IMR-90 (cell line): Measurements from ENCODE around the gene EPHA5. TPM values are rescaled to one million over a fixed set of nuclear protein-coding genes. Genes with fewer than 3 reads are reported as not detected.

Experiments used
- ATAC-seq: fragments of 200-7000 bp; cut with Tn5 transposase; 2 replicates; pipeline ENCODE4 v1.9.1; 2020; ENCODE audit warnings: low read depth, mild to moderate bottlenecking, moderate library complexity
- BruUV-seq: library from RNA; stranded (reverse); fragments of 400-500 nt; replicated peaks from 2 replicates; lab custom pipeline; 2021; lab: Mats Ljungman, UMichigan
- CTCF ChIA-PET: fragments of 300-600 bp; formaldehyde crosslinking; extraction: SDS; loops from one replicate; lab custom pipeline; 2021; ENCODE audit warnings: antibody characterized with exemption; lab: Yijun Ruan, JAX
- POLR2A ChIA-PET: fragments of 300-600 bp; sonication (Branson Sonifier 250); formaldehyde crosslinking; loops from one replicate; lab custom pipeline; 2022; ENCODE audit warnings: antibody characterized with exemption; ENCODE audit not compliant: unreplicated experiment; lab: Charles Lee
- DNase-seq: peaks from one replicate; pipeline ENCODE4 v3.0.0; 2013
- H2AFZ ChIP-seq: replicated peaks from 2 replicates; pipeline ENCODE3; 2013; ENCODE audit warnings: low read length, mild to moderate bottlenecking; ENCODE audit not compliant: poor library complexity
- H2AK5ac ChIP-seq: 2 replicates; pipeline ENCODE4 v1.6.1; 2013; ENCODE audit warnings: low read depth, low read length, inconsistent platforms
- H2AK9ac ChIP-seq: replicated peaks from 2 replicates; pipeline ENCODE3; 2013; ENCODE audit warnings: mild to moderate bottlenecking, low read depth, low read length, moderate library complexity; ENCODE audit not compliant: poor library complexity
- H2BK120ac ChIP-seq: 2 replicates; pipeline ENCODE4 v1.6.1; 2013; ENCODE audit warnings: low read depth, low read length, inconsistent platforms
- H2BK15ac ChIP-seq: 3 replicates; pipeline ENCODE4 v1.6.1; 2013; ENCODE audit warnings: low read depth, low read length, inconsistent platforms
- H2BK20ac ChIP-seq: 2 replicates; pipeline ENCODE4 v1.6.1; 2013; ENCODE audit warnings: low read depth, mild to moderate bottlenecking, inconsistent platforms, low read length, moderate library complexity
- H2BK5ac ChIP-seq: 2 replicates; pipeline ENCODE4 v1.6.1; 2013; ENCODE audit warnings: mild to moderate bottlenecking, low read depth, low read length, inconsistent platforms; ENCODE audit not compliant: poor library complexity, severe bottlenecking
- H3K14ac ChIP-seq: replicated peaks from 2 replicates; pipeline ENCODE4 v1.6.1; 2013; ENCODE audit warnings: low read depth, low read length, inconsistent platforms
- H3K18ac ChIP-seq: 2 replicates; pipeline ENCODE4 v1.6.1; 2013; ENCODE audit warnings: low read depth, low read length, control low read depth
- H3K23ac ChIP-seq: 2 replicates; pipeline ENCODE4 v1.6.1; 2013; ENCODE audit warnings: low read depth, low read length, inconsistent platforms
- H3K27ac ChIP-seq: 2 replicates; pipeline ENCODE4 v1.5.1; 2013; ENCODE audit warnings: mild to moderate bottlenecking, control low read depth, low read length; ENCODE audit not compliant: insufficient read depth
- H3K27me3 ChIP-seq: 2 replicates; pipeline ENCODE4 v1.6.1; 2013; ENCODE audit warnings: low read length; ENCODE audit not compliant: control insufficient read depth, insufficient read depth
- H3K36me3 ChIP-seq: 2 replicates; pipeline ENCODE4 v1.6.1; 2013; ENCODE audit warnings: low read length, mixed read lengths; ENCODE audit not compliant: control insufficient read depth, insufficient read depth
- H3K4ac ChIP-seq: 2 replicates; pipeline ENCODE4 v1.6.1; 2013; ENCODE audit warnings: low read depth, low read length, inconsistent platforms
- H3K4me1 ChIP-seq: 2 replicates; pipeline ENCODE4 v1.6.1; 2013; ENCODE audit warnings: low read length, mixed read lengths; ENCODE audit not compliant: control insufficient read depth, insufficient read depth
- H3K4me2 ChIP-seq: 2 replicates; pipeline ENCODE4 v1.6.1; 2013; ENCODE audit warnings: low read depth, mild to moderate bottlenecking, control low read depth, low read length, moderate library complexity
- H3K4me3 ChIP-seq: 2 replicates; pipeline ENCODE4 v1.5.1; 2013; ENCODE audit warnings: low read depth, mild to moderate bottlenecking, control low read depth, low read length, moderate library complexity; ENCODE audit not compliant: insufficient read depth
- H3K56ac ChIP-seq: 2 replicates; pipeline ENCODE4 v1.6.1; 2013; ENCODE audit warnings: low read length, inconsistent platforms; ENCODE audit not compliant: insufficient read depth; ENCODE audit errors: extremely low read depth
- H3K79me1 ChIP-seq, 2 experiments: 2 replicates each; pipeline ENCODE4 v1.6.1; 2013; ENCODE audit warnings: low read length in 2 of 2, inconsistent platforms in 1 of 2, low read depth in 1 of 2
- H3K9ac ChIP-seq: 2 replicates; pipeline ENCODE4 v1.6.1; 2013; ENCODE audit warnings: low read depth, low read length, control low read depth
- H3K9me1 ChIP-seq: 2 replicates; pipeline ENCODE4 v1.6.1; 2013; ENCODE audit warnings: low read length, inconsistent platforms; ENCODE audit not compliant: insufficient read depth
- H3K9me3 ChIP-seq: 2 replicates; pipeline ENCODE4 v1.6.1; 2013; ENCODE audit warnings: low read length; ENCODE audit not compliant: control insufficient read depth, insufficient read depth
- H4K20me1 ChIP-seq: 2 replicates; pipeline ENCODE4 v1.6.1; 2013; ENCODE audit warnings: low read length, inconsistent platforms; ENCODE audit not compliant: insufficient read depth
- H4K5ac ChIP-seq: 2 replicates; pipeline ENCODE4 v1.6.1; 2013; ENCODE audit warnings: mild to moderate bottlenecking, low read depth, low read length, control low read depth
- H4K8ac ChIP-seq, 2 experiments: 2 replicates each; pipeline ENCODE4 v1.6.1; 2013; ENCODE audit warnings: low read depth in 2 of 2, low read length in 2 of 2, control low read depth in 1 of 2, inconsistent platforms in 1 of 2
- H4K91ac ChIP-seq: 2 replicates; pipeline ENCODE4 v1.6.1; 2013; ENCODE audit warnings: low read depth, low read length, inconsistent platforms; ENCODE audit not compliant: insufficient read depth
- BHLHE40 ChIP-seq: fragments of 150-350 bp; IDR thresholded peaks from 2 replicates; pipeline ENCODE4 v1.6.1; 2016; ENCODE audit warnings: mild to moderate bottlenecking, low read depth, low read length
- CHD1 ChIP-seq: IDR thresholded peaks from 2 replicates; pipeline ENCODE4 v1.6.1; 2012; ENCODE audit warnings: low read depth, low read length, improper control_type of control experiment
- FOS ChIP-seq: fragments of 150-350 bp; IDR thresholded peaks from 2 replicates; pipeline ENCODE4 v1.6.1; 2016; ENCODE audit warnings: low read depth, low read length
- RCOR1 ChIP-seq: IDR thresholded peaks from 2 replicates; pipeline ENCODE4 v1.6.1; 2012; ENCODE audit warnings: mild to moderate bottlenecking, low read length, improper control_type of control experiment; ENCODE audit not compliant: insufficient replicate concordance
- WGBS, 2 experiments: methylation state at CpG; one replicate each; pipeline versions ENCODE4 v1.1.5 to v1.1.7; 2013; ENCODE audit warnings: missing lambda C conversion rate in 2 of 2; ENCODE audit not compliant: insufficient read length in 1 of 2; ENCODE audit errors: extremely low coverage in 2 of 2; 5-methylcytosine and 5-hydroxymethylcytosine counted together
- dilution Hi-C: fragments of 300-500 bp; cut with HindIII; formaldehyde crosslinking; loops from one replicate; pipeline ENCODE4 v1.14.3; 2018; ENCODE audit warnings: low sequenced_read_pairs; ENCODE audit not compliant: unreplicated experiment
- in situ Hi-C: fragments of 300-500 bp; cut with MboI; formaldehyde crosslinking; loops from 3 replicates; pipeline ENCODE4 v1.14.3; 2019; ENCODE audit warnings: low sequenced_read_pairs, inconsistent platforms, mixed read lengths
- intact Hi-C: fragments of 100-400 bp; cut with micrococcal nuclease; formaldehyde crosslinking; loops from 2 replicates; pipeline ENCODE4 v1.10.0; 2022
- polyA plus RNA-seq, 3 experiments: library from polyadenylated mRNA; depleted of rRNA; stranded (reverse); fragments of >200 nt; gene quantifications; 2 replicates each; pipeline ENCODE4 v1.2.3, GENCODE V29; 2012; ENCODE audit warnings: low replicate concordance in 1 of 3
- total RNA-seq: library from RNA; depleted of rRNA; stranded (reverse); fragments of >200 nt; gene quantifications from 2 replicates; pipeline ENCODE4 v1.2.3, GENCODE V29; 2012

The EPHA5 gene
- total and polyA plus RNA-seq, 2 of the 4 experiments (the other 2 are of a cell fraction), result 0.07 to 0.18 TPM

DNA sequence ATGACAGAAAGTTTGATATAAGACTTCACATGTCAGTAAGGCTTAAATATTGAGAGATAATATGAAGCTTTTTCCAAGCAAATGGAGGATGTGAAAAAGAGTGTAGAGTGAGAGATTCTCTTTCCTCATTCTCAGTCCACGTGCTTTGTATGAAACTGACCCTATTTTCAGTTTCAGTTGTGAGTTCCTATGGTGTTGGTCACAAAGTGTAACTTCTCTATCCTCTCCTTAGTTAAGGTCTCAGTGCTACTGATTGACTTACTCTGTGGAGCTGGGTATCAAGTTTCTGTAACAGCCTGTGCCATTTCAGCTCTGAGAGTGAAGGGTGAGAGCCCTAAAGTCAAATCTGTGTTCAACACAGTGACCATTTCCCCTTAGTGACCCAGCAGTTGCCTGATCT is 277.2 kb downstream of the EPHA5 start:
- peaks cover 10% of the 10 kb centered on the region for H3K9me3 ChIP-seq
- no peak overlapping the region for H3K27ac ChIP-seq
- no peak overlapping the region for H3K4me3 ChIP-seq
- ChIA-PET CTCF (no interaction called here), POLR2A (no interaction called here)
- no TSS peak for BruUV-seq
- TF ChIP-seq RCOR1, result no peak
- TF ChIP-seq CHD1, result no peak
- no peak for TF ChIP-seq BHLHE40
- TF ChIP-seq FOS, result no peak
- in situ Hi-C loops (no loop called here), dilution Hi-C loops (no loop called here), intact Hi-C loops (no loop called here)
- no peaks in the 10 kb centered on the region for H4K20me1 ChIP-seq
- no peak overlapping the region for H3K56ac ChIP-seq
- H2BK5ac ChIP-seq, result no peak overlapping the region
- H3K4me1 ChIP-seq, result no peaks in the 10 kb centered on the region
- no peaks in the 10 kb centered on the region for H3K27me3 ChIP-seq
- H3K79me1 ChIP-seq, result no peaks in the 10 kb centered on the region
- H3K4me2 ChIP-seq, result no peak overlapping the region
- no peaks in the 10 kb centered on the region for H3K36me3 ChIP-seq
- no peak overlapping the region for H2AK9ac ChIP-seq
- DNase-seq, result no peak
- no peak overlapping the region for H3K18ac ChIP-seq
- no peak overlapping the region for H2BK20ac ChIP-seq
- H2AK5ac ChIP-seq, result no peak overlapping the region
- no peak overlapping the region for H4K91ac ChIP-seq
- H4K5ac ChIP-seq, result no peak overlapping the region
- ATAC-seq, result no peak
- no peak overlapping the region for H3K23ac ChIP-seq
- H3K4ac ChIP-seq, result no peak overlapping the region
- H3K14ac ChIP-seq, result no peak overlapping the region
- no CpG with 5 or more reads among the region's 1 CpG for WGBS, 2 experiments
- no peak overlapping the region for H4K8ac ChIP-seq
- no peaks in the 10 kb centered on the region for H3K9me1 ChIP-seq
- no peak overlapping the region for H2BK120ac ChIP-seq
- no peak overlapping the region for H3K9ac ChIP-seq
- H2BK15ac ChIP-seq, result no peak overlapping the region
- no peak overlapping the region for H2AFZ ChIP-seq
